HepG2 (cell line): ENCODE measurements around the gene CD180. TPM values are rescaled to one million over a fixed set of nuclear protein-coding genes. Genes with fewer than 3 reads are reported as not detected.

Experiments used
- EP300 ChIP-seq, 3 experiments: sonication (generic) in 1 of 3; formaldehyde crosslinking in 1 of 3; IDR thresholded peaks; 2 replicates each; pipeline versions ENCODE4 v1.5.1 to v1.6.1; 2011 to 2020; ENCODE audit warnings: low read depth in 2 of 3, low read length in 2 of 3, borderline replicate concordance in 1 of 3, improper control_type of control experiment in 1 of 3, mild to moderate bottlenecking in 1 of 3, missing genetic modification reagents in 1 of 3, moderate library complexity in 1 of 3
- HIC2 ChIP-seq: sonication (generic); formaldehyde crosslinking; IDR thresholded peaks from 2 replicates; pipeline ENCODE4 v1.9.0; 2022; ENCODE audit warnings: low read depth, missing genetic modification reagents
- HMGXB3 ChIP-seq: sonication (generic); formaldehyde crosslinking; IDR thresholded peaks from 2 replicates; pipeline ENCODE4 v1.4.0; 2020; ENCODE audit warnings: missing genetic modification reagents, borderline replicate concordance
- ISL2 ChIP-seq: sonication (generic); formaldehyde crosslinking; IDR thresholded peaks from 2 replicates; pipeline ENCODE4 v1.5.0; 2020; ENCODE audit warnings: missing genetic modification reagents
- NR2C2 ChIP-seq: sonication (generic); formaldehyde crosslinking; IDR thresholded peaks from 2 replicates; pipeline ENCODE4 v1.4.0; 2020; ENCODE audit warnings: missing genetic modification reagents, mild to moderate bottlenecking, moderate library complexity, borderline replicate concordance
- SP1 ChIP-seq, 2 experiments: fragments of 450-650 bp in 1 of 2; sonication (generic) in 1 of 2; formaldehyde crosslinking in 1 of 2; IDR thresholded peaks; 2 replicates each; pipeline versions ENCODE4 v1.4.0 to v1.6.1; 2016 to 2020; ENCODE audit warnings: missing genetic modification reagents in 1 of 2
- THAP7 ChIP-seq: sonication (generic); formaldehyde crosslinking; IDR thresholded peaks from 2 replicates; pipeline ENCODE4 v1.8.1; 2023; ENCODE audit warnings: mild to moderate bottlenecking, missing genetic modification reagents
- ZFX ChIP-seq: sonication (generic); formaldehyde crosslinking; IDR thresholded peaks from 2 replicates; pipeline ENCODE4 v1.4.0; 2020; ENCODE audit warnings: mild to moderate bottlenecking, low read depth, missing genetic modification reagents, moderate library complexity
- ZNF292 ChIP-seq: sonication (generic); formaldehyde crosslinking; IDR thresholded peaks from 2 replicates; pipeline ENCODE4 v1.8.1; 2022; ENCODE audit warnings: mild to moderate bottlenecking, low read depth, missing genetic modification reagents, borderline replicate concordance
- ZNF431 ChIP-seq: sonication (generic); formaldehyde crosslinking; IDR thresholded peaks from 2 replicates; pipeline ENCODE4 v1.9.0; 2022; ENCODE audit warnings: missing genetic modification reagents, low read depth, mild to moderate bottlenecking, borderline replicate concordance
- ZNF446 ChIP-seq: sonication (generic); formaldehyde crosslinking; IDR thresholded peaks from 2 replicates; pipeline ENCODE4 v1.5.0; 2020; ENCODE audit warnings: mild to moderate bottlenecking, missing genetic modification reagents
- ZNF646 ChIP-seq: sonication (generic); formaldehyde crosslinking; IDR thresholded peaks from 2 replicates; pipeline ENCODE4 v1.9.0; 2021; ENCODE audit warnings: mild to moderate bottlenecking, missing genetic modification reagents
- ZNF782 ChIP-seq: sonication (generic); formaldehyde crosslinking; IDR thresholded peaks from 2 replicates; pipeline ENCODE4 v1.4.0; 2020; ENCODE audit warnings: missing genetic modification reagents, mild to moderate bottlenecking, borderline replicate concordance
- polyA plus RNA-seq, 8 experiments: library from polyadenylated mRNA; depleted of rRNA in 3 of 8; stranded (reverse) in 7 of 8; unstranded in 1 of 8; fragments of >200 nt; fragmentation: Illumina TruSeq in 4 of 8; extraction: Trizol in 4 of 8; gene quantifications; 2 replicates each; pipeline versions ENCODE4 v1.2.1 to v1.2.3, GENCODE V29; 2011 to 2016; ENCODE audit warnings: low read depth in 4 of 8, missing spikeins in 1 of 8, mixed read lengths in 1 of 8; ENCODE audit not compliant: insufficient read depth in 1 of 8
- total RNA-seq, 5 experiments: library from RNA; depleted of rRNA; stranded (reverse); fragments of >200 nt; fragmentation: Illumina TruSeq; extraction: Trizol; gene quantifications; 2 replicates each; pipeline ENCODE4 v1.2.3, GENCODE V29; 2016; ENCODE audit warnings: low read depth in 1 of 5

The CD180 gene
- total and polyA plus RNA-seq, 2 of the 13 experiments (the other 11 are each of a cell fraction or from before 2014, with no cell fraction given): not detected

GRCh38 chr5:67235399-67236110 is 39.0 kb upstream of the CD180 start (continued):
- TF ChIP-seq ISL2 (CRISPR knock-in tag): no peak
- no peak for TF ChIP-seq ZNF446 (CRISPR knock-in tag)
- TF ChIP-seq ZNF292 (CRISPR knock-in tag): peak; percentile 86; the same call in 1 of the 2 replicates
- peak; percentile 61 for TF ChIP-seq ZNF646 (CRISPR knock-in tag)
- TF ChIP-seq NR2C2 (CRISPR knock-in tag): no peak; the same call in 1 of the 2 replicates
- 0 out of 2 replicates have a peak, but pooled peaks have one; percentile 16 for TF ChIP-seq HMGXB3 (CRISPR knock-in tag)
- no peak for TF ChIP-seq ZNF431
- TF ChIP-seq SP1 (IDR thresholded peaks at IDR 0.05): no peak
- no peak for TF ChIP-seq SP1 (CRISPR knock-in tag; IDR thresholded peaks at IDR 0.05)
- no peak for TF ChIP-seq THAP7
- no peak for TF ChIP-seq HIC2 (CRISPR knock-in tag)
- TF ChIP-seq ZNF782 (CRISPR knock-in tag): no peak
- peak; percentile 58 for TF ChIP-seq ZFX
- TF ChIP-seq EP300 (IDR thresholded peaks at IDR 0.05; ENCODE audit: low read depth in 2 of 2, low read length in 2 of 2): peak in 1 of 2 experiments; percentile 78; a peak in 2 of 4 replicates
- peak; percentile 37; the same call in 1 of the 2 replicates for TF ChIP-seq EP300 (CRISPR knock-in tag; IDR thresholded peaks at IDR 0.05; ENCODE audit: borderline replicate concordance)
